Astrocyte (in vitro differentiated cells and primary cell): ENCODE results near the gene CARD14. TPM values are rescaled to one million over a fixed set of nuclear protein-coding genes. Genes with fewer than 3 reads are reported as not detected.

Experiments used
- total RNA-seq: library from RNA; stranded (reverse); gene quantifications from 2 replicates; pipeline ENCODE4 v1.2.1, GENCODE V29; 2021

Gene CARD14
- total RNA-seq, 1 donor from 2014 or later = not detected

Other genes with a start within 250 kb of the CARD14 start
- 37.6 and 45.1 TPM in 2 replicates for gene TBC1D16, start 134.2 kb upstream of the CARD14 start, total RNA-seq
- 5.0 and 7.0 TPM in 2 replicates for gene CCDC40, start 133.4 kb upstream of the CARD14 start, total RNA-seq
- gene GAA, start 68.4 kb upstream of the CARD14 start, total RNA-seq = 46.9 and 47.7 TPM in 2 replicates
- gene EIF4A3, start 22.9 kb upstream of the CARD14 start, total RNA-seq = 87.5 and 89.9 TPM in 2 replicates
- 24.0 and 26.0 TPM in 2 replicates for gene SGSH, start 50.3 kb downstream of the CARD14 start, total RNA-seq
- gene SLC26A11, start 50.4 kb downstream of the CARD14 start, total RNA-seq = 15.3 and 16.1 TPM in 2 replicates
- 120 and 129 TPM in 2 replicates for gene RNF213, start 90.8 kb downstream of the CARD14 start, total RNA-seq
- 20.7 and 30.8 TPM in 2 replicates for gene ENDOV, start 245.1 kb downstream of the CARD14 start, total RNA-seq